Endothelial cell of umbilical vein (primary cell): ENCODE measurements around the gene MPZL2. TPM values are rescaled to one million over a fixed set of nuclear protein-coding genes. Genes with fewer than 3 reads are reported as not detected.

Experiments
- BruUV-seq: library from RNA; stranded (reverse); fragments of 400-500 nt; replicated peaks from 2 replicates; lab custom pipeline; 2021; lab: Mats Ljungman, UMichigan
- CTCF ChIA-PET: fragments of 300-600, 350-600 bp; sonication (Branson Sonifier 250); formaldehyde crosslinking; loops from one replicate; lab custom pipeline; 2021; ENCODE audit warnings: antibody characterized with exemption, inconsistent platforms; lab: Charles Lee
- POLR2A ChIA-PET: fragments of 300-600, 350-600 bp; sonication (Branson Sonifier 250); formaldehyde crosslinking; loops from one replicate; lab custom pipeline; 2021; ENCODE audit warnings: antibody characterized with exemption, inconsistent platforms; lab: Charles Lee
- DNase-seq: peaks from one replicate; pipeline ENCODE4 v3.0.0-alpha.2; 2011; ENCODE audit warnings: low read depth, low spot score
- FAIRE-seq: peaks from 2 replicates; lab custom pipeline; 2011; peaks lifted over from hg19 to GRCh38; lab: Jason Lieb, UNC
- H2AFZ ChIP-seq: 2 replicates; pipeline ENCODE4 v1.6.0; 2012; ENCODE audit warnings: low read depth, low read length, control low read depth, inconsistent platforms
- H3K27ac ChIP-seq: 2 replicates; pipeline ENCODE4 v1.5.1; 2011; ENCODE audit warnings: low read depth, mild to moderate bottlenecking, control low read depth, low read length, moderate library complexity; ENCODE audit not compliant: insufficient read depth
- H3K27me3 ChIP-seq, 2 experiments: 2 replicates each; pipeline versions ENCODE4 v1.6.0 to v1.6.1; 2011; ENCODE audit warnings: low read length in 2 of 2, mixed read lengths in 1 of 2; ENCODE audit not compliant: control insufficient read depth in 2 of 2, insufficient read depth in 2 of 2
- H3K36me3 ChIP-seq, 2 experiments: 2 replicates in 1 of 2; 3 replicates in 1 of 2; pipeline ENCODE4 v1.5.1; 2011; ENCODE audit warnings: low read length in 2 of 2, mild to moderate bottlenecking in 1 of 2, moderate library complexity in 1 of 2; ENCODE audit not compliant: control insufficient read depth in 2 of 2, insufficient read depth in 2 of 2; ENCODE audit errors: extremely low read depth in 1 of 2
- H3K4me1 ChIP-seq: 3 replicates; pipeline ENCODE4 v1.5.1; 2011; ENCODE audit warnings: mild to moderate bottlenecking, low read length; ENCODE audit not compliant: control insufficient read depth, insufficient read depth; ENCODE audit errors: extremely low read depth
- H3K4me2 ChIP-seq: 2 replicates; pipeline ENCODE4 v1.6.1; 2011; ENCODE audit warnings: low read length, control low read depth, mixed read lengths; ENCODE audit not compliant: insufficient read depth
- H3K4me3 ChIP-seq, 3 experiments: fragments of 200-600 bp in 1 of 3; sonication (generic), shearing (Covaris generic) in 1 of 3; replicated peaks in 1 of 3; 2 replicates each; pipeline ENCODE4 v1.5.1; 2011 to 2016; ENCODE audit warnings: control low read depth in 3 of 3, low read length in 3 of 3, mild to moderate bottlenecking in 2 of 3, inconsistent platforms in 1 of 3, low read depth in 1 of 3, moderate library complexity in 1 of 3; ENCODE audit not compliant: insufficient read depth in 1 of 3
- H3K79me2 ChIP-seq: 2 replicates; pipeline ENCODE4 v1.6.0; 2012; ENCODE audit warnings: low read length, inconsistent platforms; ENCODE audit not compliant: control insufficient read depth, insufficient read depth
- H3K9ac ChIP-seq: replicated peaks from 2 replicates; pipeline ENCODE3; 2011; ENCODE audit warnings: low read length, control low read depth; ENCODE audit not compliant: insufficient read depth; ENCODE audit errors: extremely low read depth
- H3K9me1 ChIP-seq: replicated peaks from 3 replicates; pipeline ENCODE4 v1.6.0; 2011; ENCODE audit warnings: mild to moderate bottlenecking, low read length; ENCODE audit not compliant: control insufficient read depth, insufficient read depth; ENCODE audit errors: extremely low read depth
- H3K9me3 ChIP-seq: replicated peaks from 2 replicates; pipeline ENCODE4 v1.5.1; 2012; ENCODE audit warnings: low read length, inconsistent platforms; ENCODE audit not compliant: control insufficient read depth, insufficient read depth
- H4K20me1 ChIP-seq: replicated peaks from 2 replicates; pipeline ENCODE3; 2011; ENCODE audit warnings: mild to moderate bottlenecking, low read length; ENCODE audit not compliant: control insufficient read depth, insufficient read depth; ENCODE audit errors: extremely low read depth
- CTCF ChIP-seq, 2 donors: IDR thresholded peaks; 1 replicate in 1 of 2; 2 replicates in 1 of 2; pipeline ENCODE4 v1.5.1; 2011; ENCODE audit warnings: low read length in 2 of 2, mild to moderate bottlenecking in 2 of 2, moderate library complexity in 2 of 2, control low read depth in 1 of 2, inconsistent platforms in 1 of 2, low read depth in 1 of 2; ENCODE audit not compliant: insufficient read depth in 1 of 2; ENCODE audit errors: extremely low read depth in 1 of 2
- FOS ChIP-seq: IDR thresholded peaks from 2 replicates; pipeline ENCODE4 v1.6.1; 2011; ENCODE audit warnings: mild to moderate bottlenecking, low read length, moderate library complexity, borderline replicate concordance; ENCODE audit not compliant: insufficient read depth
- POLR2A ChIP-seq: IDR thresholded peaks from 2 replicates; pipeline ENCODE4 v1.6.1; 2012; ENCODE audit warnings: low read depth, mild to moderate bottlenecking, control low read depth, low read length
- POLR2AphosphoS5 ChIP-seq: IDR thresholded peaks from 2 replicates; pipeline ENCODE4 v1.6.1; 2012; ENCODE audit warnings: low read depth, mild to moderate bottlenecking, control low read depth, low read length, moderate library complexity; ENCODE audit not compliant: insufficient read depth
- dilution Hi-C: fragments of 300-500 bp; cut with MboI; formaldehyde crosslinking; loops from one replicate; pipeline ENCODE4 v1.15.0; 2019; ENCODE audit warnings: low sequenced_read_pairs; ENCODE audit not compliant: extremely low pct_ligation_motif_present
- intact Hi-C: fragments of 100-400 bp; cut with micrococcal nuclease; formaldehyde crosslinking; loops from one replicate; pipeline ENCODE4 v1.10.0; 2022
- polyA plus RNA-seq, 4 experiments: library from polyadenylated mRNA; depleted of rRNA in 3 of 4; stranded (reverse) in 3 of 4; unstranded in 1 of 4; fragments of >200 nt; gene quantifications; 2 replicates each; pipeline versions ENCODE4 v1.2.1 to v1.2.3, GENCODE V29; 2011 to 2012; ENCODE audit warnings: missing spikeins in 1 of 4
- total RNA-seq: library from RNA; stranded (reverse); gene quantifications from 2 replicates; pipeline ENCODE4 v1.2.3, GENCODE V29; 2021

The MPZL2 gene
- total and polyA plus RNA-seq, 2 donors (not counting 3 experiments of a cell fraction or from before 2014, with no cell fraction given), result 21.0 to 49.5 TPM

GRCh38 chr11:118263112-118263511 is 985 bp downstream of the MPZL2 start:
- DNase-seq, result peak; percentile 36
- POLR2A ChIA-PET, result no interaction called here
- CTCF ChIA-PET, result interaction anchor here (0.8 to 8.6 kb wide), 7 partner anchors 14 to 91 kb away, joined by 3 to 104 read pairs (median 6); no protein-coding TSS in a partner anchor

GRCh38 chr11:118260353-118260752 is 3.7 kb downstream of the MPZL2 start:
- no peak overlapping the region for H3K27ac ChIP-seq
- TF ChIP-seq POLR2A (no peak), POLR2AphosphoS5 (no peak), CTCF (IDR thresholded peaks at IDR 0.05; ENCODE audit: extremely low read depth in 1 of 2, insufficient read depth in 1 of 2, low read depth in 1 of 2, low read length in 2 of 2) (no peak)
- no peak overlapping the region for H3K9ac ChIP-seq
- ChIA-PET POLR2A (no interaction called here), CTCF (interaction anchor here (1.0 to 8.6 kb wide), 2 partner anchors 35 to 61 kb away, joined by 3 to 104 read pairs; no protein-coding TSS in a partner anchor)
- H3K4me3 ChIP-seq, result no peak overlapping the region
- H3K9me1 ChIP-seq, result no peaks in the 10 kb centered on the region
- H3K4me2 ChIP-seq, result no peak overlapping the region
- dilution Hi-C loops, result no loop called here
- no peaks in the 10 kb centered on the region for H3K79me2 ChIP-seq
- BruUV-seq, result no TSS peak
- no peaks in the 10 kb centered on the region for H3K9me3 ChIP-seq
- H4K20me1 ChIP-seq, result no peaks in the 10 kb centered on the region
- intact Hi-C loops, result no loop called here
- H3K27me3 ChIP-seq, result no peaks in the 10 kb centered on the region
- DNase-seq, result no peak
- no peak overlapping the region for H2AFZ ChIP-seq
- peaks cover 0 to 2% of the 10 kb centered on the region in 2 experiments for H3K36me3 ChIP-seq
- peaks cover 39% of the 10 kb centered on the region for H3K4me1 ChIP-seq
- FAIRE-seq, result no peak

More at GRCh38 chr11:118263112-118263511, 985 bp downstream of the MPZL2 start:
- no peak overlapping the region for H2AFZ ChIP-seq
- H3K27me3 ChIP-seq, result no peaks in the 10 kb centered on the region
- H3K4me3 ChIP-seq, result peak overlapping the region in 2 of 3 experiments; percentile 44 to 69
- intact Hi-C loops, result loop anchor here (1.0 kb wide), 1 partner anchor 11 kb away; the partner anchor contains the start of gene MPZL3
- peak overlapping the region; percentile 58 for H3K9ac ChIP-seq
- peak overlapping the region; percentile 94 for H3K4me2 ChIP-seq
- H3K9me3 ChIP-seq, result no peaks in the 10 kb centered on the region
- H4K20me1 ChIP-seq, result no peaks in the 10 kb centered on the region
- dilution Hi-C loops, result no loop called here
- H3K4me1 ChIP-seq, result peaks cover 51% of the 10 kb centered on the region
- no TSS peak for BruUV-seq
- no peak for FAIRE-seq
- no peak overlapping the region for H3K27ac ChIP-seq
- no peak for TF ChIP-seq FOS
- no peaks in the 10 kb centered on the region for H3K79me2 ChIP-seq
- peaks cover 0 to 2% of the 10 kb centered on the region in 2 experiments for H3K36me3 ChIP-seq
- no peaks in the 10 kb centered on the region for H3K9me1 ChIP-seq
